IPS DF 6.9 (cell line): Measurements from ENCODE around the gene OS9.
"Not testable (repeated sequence)": the region's sequence is repeated elsewhere in the genome, so short reads cannot be mapped to it uniquely, and the experiment has no call there.

Source experiments
- DNase-seq: peaks from one replicate; pipeline ENCODE4 v3.0.0-alpha.2; 2013; ENCODE audit warnings: low read depth, low spot score
- H3K27ac ChIP-seq: one replicate; pipeline ENCODE4 v1.5.1; 2013; ENCODE audit warnings: low read length, control low read depth
- H3K27me3 ChIP-seq: 2 replicates; pipeline ENCODE4 v1.6.1; 2013; ENCODE audit warnings: mild to moderate bottlenecking, low read length; ENCODE audit not compliant: control insufficient read depth, insufficient read depth
- H3K36me3 ChIP-seq: 2 replicates; pipeline ENCODE4 v1.6.1; 2013; ENCODE audit warnings: low read length; ENCODE audit not compliant: control insufficient read depth, insufficient read depth
- H3K4me1 ChIP-seq: 2 replicates; pipeline ENCODE4 v1.6.1; 2013; ENCODE audit warnings: low read length; ENCODE audit not compliant: control insufficient read depth, insufficient read depth
- H3K4me3 ChIP-seq: 2 replicates; pipeline ENCODE4 v1.5.1; 2013; ENCODE audit warnings: mild to moderate bottlenecking, low read length
- H3K9me3 ChIP-seq: 2 replicates; pipeline ENCODE4 v1.6.1; 2013; ENCODE audit warnings: low read length, inconsistent platforms; ENCODE audit not compliant: control insufficient read depth, insufficient read depth
- WGBS: extraction: QIAGEN DNeasy Blood & Tissue Kit; methylation state at CpG from one replicate; pipeline ENCODE4 v1.1.7; 2013; ENCODE audit warnings: mixed read lengths, missing lambda C conversion rate; ENCODE audit not compliant: insufficient read length, insufficient coverage; 5-methylcytosine and 5-hydroxymethylcytosine counted together

The OS9 gene

DNA sequence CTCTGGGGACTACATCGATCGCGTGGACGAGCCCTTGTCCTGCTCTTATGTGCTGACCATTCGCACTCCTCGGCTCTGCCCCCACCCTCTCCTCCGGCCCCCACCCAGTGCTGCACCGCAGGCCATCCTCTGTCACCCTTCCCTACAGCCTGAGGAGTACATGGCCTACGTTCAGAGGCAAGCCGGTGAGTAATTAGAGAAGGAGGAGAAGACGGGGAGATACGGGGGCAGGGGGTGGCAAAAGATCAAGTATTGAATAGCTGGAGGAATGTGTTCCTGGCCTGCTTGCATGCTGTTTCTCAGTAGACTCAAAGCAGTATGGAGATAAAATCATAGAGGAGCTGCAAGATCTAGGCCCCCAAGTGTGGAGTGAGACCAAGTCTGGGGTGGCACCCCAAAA, 21.9 kb downstream of the OS9 start:
- H3K4me3 ChIP-seq, result no peak overlapping the region
- DNase-seq, result no peak
- H3K27ac ChIP-seq, result no peak overlapping the region
- no CpG with 5 or more reads among the region's 12 CpGs for WGBS
- no peaks in the 10 kb centered on the region; the same call in 1 of the 2 replicates for H3K36me3 ChIP-seq
- no peaks in the 10 kb centered on the region; the same call in 1 of the 2 replicates for H3K4me1 ChIP-seq
- H3K9me3 ChIP-seq, result no peaks in the 10 kb centered on the region
- no peaks in the 10 kb centered on the region for H3K27me3 ChIP-seq

DNA sequence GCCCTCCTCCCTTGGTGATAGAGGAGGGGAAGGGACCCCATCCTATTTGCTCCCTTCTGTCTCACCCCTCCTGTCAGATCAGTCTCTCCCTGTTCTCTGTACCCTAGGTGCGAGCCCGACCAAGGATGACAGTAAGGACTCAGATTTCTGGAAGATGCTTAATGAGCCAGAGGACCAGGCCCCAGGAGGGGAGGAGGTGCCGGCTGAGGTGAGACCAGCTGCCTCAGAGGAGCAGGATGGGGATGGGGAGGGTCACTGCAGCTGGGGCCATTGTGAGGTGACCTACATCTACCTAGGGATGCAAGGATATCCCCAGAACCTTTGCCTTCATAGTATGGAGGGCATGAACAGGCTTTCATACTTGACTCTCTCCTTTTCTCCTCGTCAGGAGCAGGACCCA, 22.4 kb downstream of the OS9 start:
- no CpG with 5 or more reads among the region's 4 CpGs for WGBS
- Histone ChIP-seq H3K27me3 (no peaks in the 10 kb centered on the region), H3K9me3 (no peaks in the 10 kb centered on the region), H3K27ac (no peak overlapping the region), H3K4me3 (no peak overlapping the region), H3K4me1 (no peaks in the 10 kb centered on the region; the same call in 1 of the 2 replicates), H3K36me3 (no peaks in the 10 kb centered on the region; the same call in 1 of the 2 replicates)
- DNase-seq, result no peak

DNA sequence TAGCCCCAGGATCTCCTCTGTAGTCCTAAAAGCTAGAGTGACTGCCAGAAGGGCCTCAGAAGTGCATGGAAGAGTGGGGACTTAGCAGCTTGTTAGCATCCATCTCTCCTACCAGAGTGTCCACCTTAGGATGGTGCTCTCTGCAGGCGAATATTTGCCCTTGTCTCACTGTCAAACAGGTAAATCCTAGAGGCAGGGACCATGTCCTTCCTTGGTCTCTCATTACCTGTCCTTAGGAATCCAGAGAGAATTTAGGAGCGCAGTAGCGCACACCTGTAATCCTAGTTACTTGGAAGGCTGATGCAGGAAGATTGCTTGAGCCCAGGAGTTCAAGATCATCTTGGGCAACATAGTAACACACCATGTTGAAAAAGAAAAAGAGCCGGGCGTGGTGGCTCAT, 23.2 kb downstream of the OS9 start:
- Histone ChIP-seq H3K27me3 (no peaks in the 10 kb centered on the region), H3K9me3 (no peaks in the 10 kb centered on the region), H3K4me1 (no peaks in the 10 kb centered on the region; the same call in 1 of the 2 replicates), H3K36me3 (no peaks in the 10 kb centered on the region; the same call in 1 of the 2 replicates), H3K4me3 (no peak overlapping the region), H3K27ac (no peak overlapping the region)
- no CpG with 5 or more reads among the region's 5 CpGs for WGBS
- no peak for DNase-seq

DNA sequence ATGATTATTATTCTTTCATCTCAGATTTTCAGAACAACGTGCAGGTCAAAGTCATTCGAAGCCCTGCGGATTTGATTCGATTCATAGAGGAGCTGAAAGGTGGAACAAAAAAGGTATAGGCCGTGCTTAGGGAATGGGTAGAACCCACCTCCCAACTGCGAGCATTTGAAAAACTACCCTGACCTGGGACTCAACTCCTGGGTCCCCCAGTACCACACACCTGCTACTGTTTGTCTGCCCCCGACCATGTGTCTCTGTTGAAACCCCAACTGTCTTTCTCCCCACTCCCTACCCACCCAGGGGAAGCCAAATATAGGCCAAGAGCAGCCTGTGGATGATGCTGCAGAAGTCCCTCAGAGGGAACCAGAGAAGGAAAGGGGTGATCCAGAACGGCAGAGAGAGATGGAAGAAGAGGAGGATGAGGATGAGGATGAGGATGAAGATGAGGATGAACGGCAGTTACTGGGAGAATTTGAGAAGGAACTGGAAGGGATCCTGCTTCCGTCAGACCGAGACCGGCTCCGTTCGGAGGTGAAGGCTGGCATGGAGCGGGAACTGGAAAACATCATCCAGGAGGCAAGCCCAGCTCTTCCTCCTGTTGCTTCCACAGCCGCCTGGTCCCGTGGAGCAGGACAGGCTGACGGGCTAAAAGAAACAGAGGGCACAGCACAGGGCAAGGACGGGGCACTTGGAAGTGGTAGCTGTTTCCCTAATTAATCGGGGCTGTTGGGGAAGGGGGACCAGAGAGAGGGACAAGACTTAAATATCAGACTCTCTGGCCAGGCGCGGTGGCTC, 24.1 kb downstream of the OS9 start:
- Histone ChIP-seq H3K27me3 (no peaks in the 10 kb centered on the region), H3K9me3 (no peaks in the 10 kb centered on the region), H3K4me3 (no peak overlapping the region), H3K4me1 (no peaks in the 10 kb centered on the region; the same call in 1 of the 2 replicates), H3K36me3 (no peaks in the 10 kb centered on the region; the same call in 1 of the 2 replicates), H3K27ac (no peak overlapping the region)
- WGBS, result 100% methylated on average over 2 of the region's 22 CpGs
- DNase-seq, result no peak

DNA sequence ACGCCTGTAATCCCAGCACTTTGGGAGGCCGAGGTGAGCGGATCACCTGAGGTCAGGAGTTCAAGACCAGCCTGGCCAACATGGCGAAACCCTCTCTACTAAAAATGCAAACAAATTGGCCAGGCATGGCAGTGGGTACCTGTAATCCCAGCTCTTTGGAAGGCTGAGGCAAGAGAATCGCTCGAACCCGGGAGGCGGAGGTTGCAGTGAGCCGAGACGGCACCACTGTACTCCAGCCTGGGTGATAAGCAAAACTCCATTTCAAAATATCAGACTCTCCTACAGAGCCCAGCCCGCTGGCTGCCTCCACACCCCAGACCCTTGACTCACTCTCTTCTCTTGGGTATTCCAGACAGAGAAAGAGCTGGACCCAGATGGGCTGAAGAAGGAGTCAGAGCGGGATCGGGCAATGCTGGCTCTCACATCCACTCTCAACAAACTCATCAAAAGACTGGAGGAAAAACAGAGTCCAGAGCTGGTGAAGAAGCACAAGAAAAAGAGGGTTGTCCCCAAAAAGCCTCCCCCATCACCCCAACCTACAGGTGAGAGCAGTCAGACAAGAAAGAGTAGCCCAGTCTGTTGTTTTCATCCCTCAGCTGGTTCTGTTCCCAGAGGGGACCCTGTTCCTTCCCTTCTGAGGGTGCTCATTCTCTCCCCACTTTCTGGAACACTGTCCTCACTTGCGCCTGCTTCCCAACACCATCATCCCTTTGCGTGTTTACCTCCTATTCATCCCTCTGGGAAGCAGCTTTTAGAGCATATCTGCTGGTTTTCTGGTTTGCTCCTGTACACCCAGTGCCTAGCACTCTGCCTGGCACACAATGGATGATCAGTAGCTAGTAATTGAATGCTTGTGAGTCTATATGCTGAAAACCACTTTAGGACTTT, 25.0 kb downstream of the OS9 start:
- H3K36me3 ChIP-seq, result no peaks in the 10 kb centered on the region; the same call in 1 of the 2 replicates
- no peak for DNase-seq
- no peak overlapping the region for H3K27ac ChIP-seq
- H3K4me1 ChIP-seq, result no peaks in the 10 kb centered on the region; the same call in 1 of the 2 replicates
- H3K4me3 ChIP-seq, result no peak overlapping the region
- no peaks in the 10 kb centered on the region; the same call in 1 of the 2 replicates for H3K27me3 ChIP-seq
- H3K9me3 ChIP-seq, result no peaks in the 10 kb centered on the region
- WGBS, result no CpG with 5 or more reads among the region's 15 CpGs

DNA sequence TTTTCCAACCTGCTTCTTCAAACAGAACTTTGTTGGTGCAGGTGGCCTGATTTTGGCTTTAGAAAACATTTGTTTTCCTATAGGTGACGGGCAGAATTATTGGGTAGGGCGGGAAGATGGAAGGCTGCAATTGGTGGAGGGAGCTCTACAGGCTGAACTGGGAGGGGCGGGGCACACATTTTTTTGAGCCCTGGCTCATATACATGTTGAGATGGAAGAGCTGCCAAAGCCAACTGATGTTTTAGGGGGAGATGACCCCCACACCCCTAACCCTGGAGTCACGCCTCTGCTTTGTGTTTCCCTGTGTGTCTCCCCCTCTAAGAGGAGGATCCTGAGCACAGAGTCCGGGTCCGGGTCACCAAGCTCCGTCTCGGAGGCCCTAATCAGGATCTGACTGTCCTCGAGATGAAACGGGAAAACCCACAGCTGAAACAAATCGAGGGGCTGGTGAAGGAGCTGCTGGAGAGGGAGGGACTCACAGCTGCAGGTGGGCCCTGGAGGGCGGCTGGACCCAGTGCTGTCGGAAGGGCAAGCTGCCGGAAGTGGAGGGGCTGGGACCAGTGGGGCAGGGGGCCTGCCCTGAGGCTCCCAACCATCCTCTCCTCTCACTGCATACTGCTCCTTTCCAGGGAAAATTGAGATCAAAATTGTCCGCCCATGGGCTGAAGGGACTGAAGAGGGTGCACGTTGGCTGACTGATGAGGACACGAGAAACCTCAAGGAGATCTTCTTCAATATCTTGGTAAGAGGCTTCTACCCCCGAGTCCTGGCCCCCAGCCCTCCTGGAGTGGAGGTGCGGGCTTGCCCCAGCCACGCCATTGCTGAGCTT, 26.1 kb downstream of the OS9 start:
- Histone ChIP-seq H3K9me3 (no peaks in the 10 kb centered on the region), H3K27me3 (peaks cover 2% of the 10 kb centered on the region; the same call in 1 of the 2 replicates), H3K36me3 (no peaks in the 10 kb centered on the region; the same call in 1 of the 2 replicates), H3K4me1 (no peaks in the 10 kb centered on the region; the same call in 1 of the 2 replicates), H3K27ac (no peak overlapping the region), H3K4me3 (no peak overlapping the region)
- no CpG with 5 or more reads among the region's 20 CpGs for WGBS
- DNase-seq, result no peak

DNA sequence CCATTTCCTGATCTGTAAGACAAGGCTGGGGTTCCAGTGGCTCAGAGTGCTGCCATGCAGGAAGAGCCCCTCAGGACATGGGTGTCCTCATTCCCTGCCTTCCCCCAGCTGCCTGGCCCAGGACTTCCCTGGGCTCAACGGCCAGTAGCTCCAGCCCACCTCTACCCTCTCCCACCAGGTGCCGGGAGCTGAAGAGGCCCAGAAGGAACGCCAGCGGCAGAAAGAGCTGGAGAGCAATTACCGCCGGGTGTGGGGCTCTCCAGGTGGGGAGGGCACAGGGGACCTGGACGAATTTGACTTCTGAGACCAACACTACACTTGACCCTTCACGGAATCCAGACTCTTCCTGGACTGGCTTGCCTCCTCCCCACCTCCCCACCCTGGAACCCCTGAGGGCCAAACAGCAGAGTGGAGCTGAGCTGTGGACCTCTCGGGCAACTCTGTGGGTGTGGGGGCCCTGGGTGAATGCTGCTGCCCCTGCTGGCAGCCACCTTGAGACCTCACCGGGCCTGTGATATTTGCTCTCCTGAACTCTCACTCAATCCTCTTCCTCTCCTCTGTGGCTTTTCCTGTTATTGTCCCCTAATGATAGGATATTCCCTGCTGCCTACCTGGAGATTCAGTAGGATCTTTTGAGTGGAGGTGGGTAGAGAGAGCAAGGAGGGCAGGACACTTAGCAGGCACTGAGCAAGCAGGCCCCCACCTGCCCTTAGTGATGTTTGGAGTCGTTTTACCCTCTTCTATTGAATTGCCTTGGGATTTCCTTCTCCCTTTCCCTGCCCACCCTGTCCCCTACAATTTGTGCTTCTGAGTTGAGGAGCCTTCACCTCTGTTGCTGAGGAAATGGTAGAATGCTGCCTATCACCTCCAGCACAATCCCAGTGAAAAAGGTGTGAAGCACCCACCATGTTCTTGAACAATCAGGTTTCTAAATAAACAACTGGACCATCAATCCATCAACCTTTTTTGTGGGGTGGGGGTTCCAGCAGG, 27.0 kb downstream of the OS9 start:
- H3K9me3 ChIP-seq, result no peaks in the 10 kb centered on the region
- H3K4me3 ChIP-seq, result no peak overlapping the region
- peaks cover 2% of the 10 kb centered on the region; the same call in 1 of the 2 replicates for H3K27me3 ChIP-seq
- no peak overlapping the region for H3K27ac ChIP-seq
- DNase-seq, result no peak
- WGBS, result no CpG with 5 or more reads among the region's 11 CpGs
- peaks cover 1% of the 10 kb centered on the region; the same call in 1 of the 2 replicates for H3K4me1 ChIP-seq
- no peaks in the 10 kb centered on the region for H3K36me3 ChIP-seq

DNA sequence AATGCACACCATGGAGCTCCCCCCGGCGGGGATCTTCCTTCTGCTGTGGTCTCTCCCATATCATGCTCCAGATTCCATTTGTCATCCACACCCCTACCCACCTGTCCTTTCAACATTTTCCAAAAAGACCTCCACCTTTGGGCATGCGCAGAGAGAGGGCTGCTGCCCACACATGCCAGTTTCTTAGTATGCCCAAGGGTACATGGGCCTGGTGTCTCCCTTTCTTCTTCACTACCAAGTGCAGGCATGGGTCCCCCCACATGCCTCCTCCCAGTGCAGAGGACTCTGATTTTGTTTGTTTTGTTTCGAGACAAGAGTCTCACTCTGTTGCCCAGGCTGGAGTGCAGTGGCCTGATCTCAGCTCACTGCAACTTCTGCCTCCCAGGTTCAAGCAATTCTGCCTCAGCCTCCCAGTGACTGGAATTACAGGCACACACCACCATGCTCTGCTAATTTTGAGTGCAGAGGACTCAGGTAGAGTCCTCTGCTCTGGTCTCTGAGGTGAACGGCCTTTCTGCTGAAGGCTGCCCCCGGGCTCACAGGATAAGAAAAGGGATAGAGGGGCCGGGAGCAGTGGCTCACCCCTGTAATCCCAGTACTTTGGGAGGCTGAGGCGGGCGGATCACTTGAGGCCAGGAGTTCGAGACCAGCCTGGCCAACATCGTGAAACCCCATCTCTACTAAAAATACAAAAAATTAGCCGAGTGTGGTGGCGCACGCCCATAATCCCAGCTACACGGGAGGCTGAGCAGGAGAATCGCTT, 28.1 kb downstream of the OS9 start:
- not testable (repeated sequence) for H3K27ac ChIP-seq, H3K9me3 ChIP-seq, H3K36me3 ChIP-seq, H3K4me1 ChIP-seq, H3K27me3 ChIP-seq, DNase-seq, H3K4me3 ChIP-seq
- no CpG with 5 or more reads among the region's 16 CpGs for WGBS
